Ishikawa (cell line): ENCODE measurements around the gene GNAL.

Experiments used
- CEBPB ChIP-seq: IDR thresholded peaks from 2 replicates; pipeline ENCODE4 v1.6.1; 2012
- CREB1 ChIP-seq: IDR thresholded peaks from 2 replicates; pipeline ENCODE4 v1.6.1; 2012; ENCODE audit warnings: low read depth
- EGR1 ChIP-seq: IDR thresholded peaks from 2 replicates; pipeline ENCODE4 v1.6.1; 2012
- EP300 ChIP-seq: IDR thresholded peaks from 2 replicates; pipeline ENCODE4 v1.6.1; 2012; ENCODE audit warnings: borderline replicate concordance
- FOXM1 ChIP-seq: IDR thresholded peaks from 2 replicates; pipeline ENCODE4 v1.6.1; 2012; ENCODE audit warnings: low read depth, borderline replicate concordance
- MAX ChIP-seq: IDR thresholded peaks from 2 replicates; pipeline ENCODE4 v1.6.1; 2012
- NFIC ChIP-seq: IDR thresholded peaks from 2 replicates; pipeline ENCODE4 v1.6.1; 2012
- RAD21 ChIP-seq: IDR thresholded peaks from 2 replicates; pipeline ENCODE4 v1.6.1; 2012; ENCODE audit warnings: low read depth
- REST ChIP-seq: IDR thresholded peaks from 2 replicates; pipeline ENCODE4 v1.6.1; 2012; ENCODE audit warnings: low read depth, mild to moderate bottlenecking
- TAF1 ChIP-seq: IDR thresholded peaks from 2 replicates; pipeline ENCODE4 v1.6.1; 2012; ENCODE audit warnings: low read depth, mild to moderate bottlenecking
- TCF12 ChIP-seq: IDR thresholded peaks from 2 replicates; pipeline ENCODE4 v1.6.1; 2012; ENCODE audit warnings: low read depth
- TEAD4 ChIP-seq: IDR thresholded peaks from 2 replicates; pipeline ENCODE4 v1.6.1; 2012
- USF1 ChIP-seq: IDR thresholded peaks from 2 replicates; pipeline ENCODE4 v1.6.1; 2012
- YY1 ChIP-seq: IDR thresholded peaks from 2 replicates; pipeline ENCODE4 v1.6.1; 2012; ENCODE audit warnings: low read depth
- ZBTB7A ChIP-seq: IDR thresholded peaks from 2 replicates; pipeline ENCODE4 v1.6.1; 2012; ENCODE audit warnings: low read depth

GNAL gene

DNA sequence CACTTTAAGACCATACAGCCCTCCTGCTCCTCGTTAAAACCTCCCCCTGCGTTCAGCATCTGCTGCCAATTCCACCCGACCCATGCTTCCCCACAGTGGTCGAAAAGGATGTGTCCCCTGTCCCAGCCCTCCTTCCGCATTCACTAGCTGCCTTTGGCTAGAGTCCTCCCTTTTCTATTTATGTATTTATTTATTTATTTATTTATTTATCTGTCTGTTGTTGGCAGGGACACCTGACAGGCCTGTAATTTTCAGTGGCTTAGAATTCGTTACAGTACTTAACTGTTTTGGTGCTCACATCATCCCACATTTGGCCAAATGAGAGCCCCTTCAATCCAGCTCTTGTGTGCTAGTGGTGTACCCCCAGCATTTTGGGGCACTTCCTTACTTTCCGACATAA, 50.8 kb downstream of the GNAL start:
- TF ChIP-seq TCF12 = no peak
- no peak for TF ChIP-seq MAX
- no peak for TF ChIP-seq USF1
- TF ChIP-seq EGR1 = no peak
- no peak for TF ChIP-seq CREB1
- TF ChIP-seq EP300 = no peak
- no peak for TF ChIP-seq CEBPB
- no peak for TF ChIP-seq FOXM1
- no peak for TF ChIP-seq REST
- no peak for TF ChIP-seq NFIC
- TF ChIP-seq RAD21 = no peak
- TF ChIP-seq TAF1 = no peak

- TF ChIP-seq FOXM1 (no peak), REST (no peak), MAX (no peak), TAF1 (no peak), CREB1 (no peak), NFIC (no peak), EP300 (no peak)
Measured at GRCh38 chr18:11740461-11740860, 51.4 kb downstream of the GNAL start.

DNA sequence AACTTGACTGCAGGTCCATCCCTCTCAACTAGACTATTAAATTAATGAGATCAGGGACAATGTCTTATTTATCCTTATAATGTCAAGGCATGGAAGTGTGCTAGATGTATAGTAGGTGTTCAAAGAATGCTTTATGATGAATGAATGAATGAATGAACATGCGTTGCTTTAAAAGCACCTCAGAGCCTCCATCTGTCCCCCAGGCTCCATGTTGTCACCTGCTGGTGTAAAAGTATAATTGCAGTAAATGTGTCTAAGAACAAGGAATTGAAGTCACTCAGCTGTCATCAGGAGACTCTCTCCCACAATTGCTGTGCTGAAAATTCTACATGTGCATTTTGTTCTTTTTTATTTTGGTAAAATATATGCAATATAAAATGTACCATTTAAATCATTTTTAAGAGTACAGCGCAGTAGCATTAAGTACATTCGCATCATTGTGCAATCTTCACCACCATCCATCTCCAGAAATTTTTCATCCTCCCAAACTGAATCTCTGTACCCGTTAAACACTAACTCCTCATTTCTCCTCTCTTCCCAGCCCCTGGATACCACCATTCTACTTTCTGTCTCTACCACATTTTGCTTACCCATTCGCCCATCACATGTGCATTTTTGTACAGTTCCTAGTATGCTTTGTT, 52.6 kb downstream of the GNAL start:
- TF ChIP-seq EP300 (no peak), RAD21 (peak; percentile 42), TAF1 (no peak), MAX (no peak), CEBPB (0 out of 2 replicates have a peak, but pooled peaks have one; percentile 7), ZBTB7A (no peak)

DNA sequence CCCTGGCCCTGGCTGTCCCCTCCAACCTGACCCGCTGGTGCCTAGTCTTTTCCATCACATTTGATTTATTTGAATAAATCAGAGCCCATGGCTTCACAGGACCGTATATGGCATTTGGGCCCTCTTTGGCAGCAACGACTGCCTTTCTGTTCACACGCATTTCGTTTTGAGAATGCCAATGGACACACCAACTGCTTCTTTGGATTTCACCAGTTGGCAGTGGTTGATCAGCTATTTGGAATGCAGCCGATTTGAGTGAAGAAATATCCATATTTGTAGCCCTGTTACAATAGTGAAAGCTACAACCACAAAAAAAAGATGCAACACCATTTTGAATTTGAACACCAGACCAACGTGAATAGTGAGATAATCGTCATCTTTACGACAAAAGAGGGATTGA, 56.5 kb downstream of the GNAL start:
- TF ChIP-seq MAX (no peak), TAF1 (no peak), RAD21 (no peak), TCF12 (no peak), EGR1 (no peak), YY1 (no peak)

- TF ChIP-seq CEBPB (no peak), TAF1 (no peak), ZBTB7A (no peak), NFIC (no peak), EGR1 (no peak), USF1 (no peak), TEAD4 (no peak), MAX (no peak), RAD21 (no peak), TCF12 (no peak), CREB1 (no peak), REST (no peak), YY1 (no peak), FOXM1 (no peak)
Measured at GRCh38 chr18:11747286-11747685, 58.2 kb downstream of the GNAL start.
